DOHH2 (cell line): Measurements from ENCODE around the gene P3H4.

ENCODE experiments used
- H3F3A ChIP-seq: fragments of 200-600 bp; sonication (generic), shearing (Covaris generic); 2 replicates; pipeline ENCODE4 v1.6.0; 2016; ENCODE audit warnings: antibody characterized with exemption, mild to moderate bottlenecking; ENCODE audit not compliant: control insufficient read depth, insufficient read depth
- H3K27ac ChIP-seq: fragments of 200-600 bp; sonication (generic); 2 replicates; pipeline ENCODE4 v1.5.1; 2014; ENCODE audit warnings: low read depth, mild to moderate bottlenecking, low read length, moderate library complexity
- H3K27me3 ChIP-seq: fragments of 200-600 bp; sonication (generic); 2 replicates; pipeline ENCODE4 v1.6.1; 2014; ENCODE audit warnings: mild to moderate bottlenecking, low read length, mixed read lengths; ENCODE audit not compliant: control insufficient read depth
- H3K36me3 ChIP-seq: fragments of 200-600 bp; sonication (generic); 2 replicates; pipeline ENCODE4 v1.6.1; 2014; ENCODE audit warnings: mild to moderate bottlenecking, low read length, moderate library complexity, mixed read lengths; ENCODE audit not compliant: control insufficient read depth
- H3K4me1 ChIP-seq: fragments of 200-600 bp; sonication (generic); 2 replicates; pipeline ENCODE4 v1.6.1; 2014; ENCODE audit warnings: mild to moderate bottlenecking, low read length, mixed read lengths; ENCODE audit not compliant: control insufficient read depth
- H3K4me2 ChIP-seq: fragments of 200-600 bp; sonication (generic); 2 replicates; pipeline ENCODE4 v1.6.0; 2014; ENCODE audit warnings: mild to moderate bottlenecking, low read length, moderate library complexity
- H3K4me3 ChIP-seq: fragments of 200-600 bp; sonication (generic); 2 replicates; pipeline ENCODE4 v1.5.1; 2014; ENCODE audit warnings: mild to moderate bottlenecking, low read length, mixed read lengths
- H3K79me2 ChIP-seq: fragments of 200-600 bp; sonication (generic); 2 replicates; pipeline ENCODE4 v1.6.1; 2014; ENCODE audit warnings: mild to moderate bottlenecking, low read length, mixed read lengths; ENCODE audit not compliant: control insufficient read depth
- H3K9me2 ChIP-seq: fragments of 200-600 bp; sonication (generic); replicated peaks from 2 replicates; pipeline ENCODE4 v1.6.1; 2014; ENCODE audit warnings: mild to moderate bottlenecking, low read length, mixed read lengths; ENCODE audit not compliant: control insufficient read depth
- H3K9me3 ChIP-seq: fragments of 200-600 bp; sonication (generic); 2 replicates; pipeline ENCODE4 v1.6.1; 2014; ENCODE audit warnings: antibody characterized with exemption, low read length, mixed read lengths; ENCODE audit not compliant: control insufficient read depth, insufficient read depth
- H4K20me1 ChIP-seq: fragments of 200-600 bp; sonication (generic); 2 replicates; pipeline ENCODE4 v1.6.0; 2014; ENCODE audit warnings: low read depth, mild to moderate bottlenecking, antibody characterized with exemption, low read length, moderate library complexity; ENCODE audit not compliant: control insufficient read depth, insufficient read depth
- CTCF ChIP-seq: fragments of 200-600 bp; sonication (generic); IDR thresholded peaks from one replicate; pipeline ENCODE4 v1.5.1; 2014; ENCODE audit warnings: antibody characterized with exemption, mild to moderate bottlenecking, low read depth, low read length; ENCODE audit not compliant: poor library complexity, severe bottlenecking
- EZH2phosphoT487 ChIP-seq: fragments of 200-600 bp; sonication (generic); IDR thresholded peaks from 2 replicates; pipeline ENCODE4 v1.6.1; 2017; ENCODE audit warnings: borderline replicate concordance, mild to moderate bottlenecking, antibody characterized with exemption, low read length, moderate library complexity, mixed read lengths

Gene P3H4

GRCh38 chr17:41769346-41769862 lies 42.3 kb downstream of the P3H4 start:
- Histone ChIP-seq H3F3A (no peaks in the 10 kb centered on the region), H3K36me3 (no peaks in the 10 kb centered on the region), H3K27ac (no peak overlapping the region), H3K4me1 (peaks cover 13% of the 10 kb centered on the region), H3K27me3 (no peaks in the 10 kb centered on the region), H3K4me2 (no peak overlapping the region), H4K20me1 (no peaks in the 10 kb centered on the region), H3K9me2 (no peaks in the 10 kb centered on the region), H3K4me3 (no peak overlapping the region), H3K9me3 (no peaks in the 10 kb centered on the region), H3K79me2 (no peaks in the 10 kb centered on the region)
- no peak for TF ChIP-seq EZH2phosphoT487
- TF ChIP-seq CTCF: no peak

- no peaks in the 10 kb centered on the region for H3K79me2 ChIP-seq
- no peak overlapping the region for H3K27ac ChIP-seq
- H3K27me3 ChIP-seq: no peaks in the 10 kb centered on the region
- H4K20me1 ChIP-seq: no peaks in the 10 kb centered on the region
- no peak for TF ChIP-seq CTCF
- no peak for TF ChIP-seq EZH2phosphoT487
- H3K4me2 ChIP-seq: no peak overlapping the region
- peaks cover 13% of the 10 kb centered on the region for H3K4me1 ChIP-seq
- no peaks in the 10 kb centered on the region for H3K36me3 ChIP-seq
- no peak overlapping the region for H3K4me3 ChIP-seq
- no peaks in the 10 kb centered on the region for H3F3A ChIP-seq
- no peaks in the 10 kb centered on the region for H3K9me2 ChIP-seq
- H3K9me3 ChIP-seq: no peaks in the 10 kb centered on the region
Measured at GRCh38 chr17:41768682-41769288, 43.0 kb downstream of the P3H4 start.

- Histone ChIP-seq H3K9me3 (no peaks in the 10 kb centered on the region), H3K4me3 (no peak overlapping the region), H3K79me2 (no peaks in the 10 kb centered on the region), H3K27ac (no peak overlapping the region), H3K27me3 (no peaks in the 10 kb centered on the region), H3K4me1 (peaks cover 13% of the 10 kb centered on the region), H3F3A (no peaks in the 10 kb centered on the region), H3K36me3 (no peaks in the 10 kb centered on the region), H3K4me2 (no peak overlapping the region), H4K20me1 (no peaks in the 10 kb centered on the region), H3K9me2 (no peaks in the 10 kb centered on the region)
- TF ChIP-seq CTCF (no peak), EZH2phosphoT487 (no peak)
Measured at GRCh38 chr17:41767324-41768042, 44.3 kb downstream of the P3H4 start.
